ENCODE results near the gene HBE1.
"Not testable (repeated sequence)": the region's sequence is repeated elsewhere in the genome, so short reads cannot be mapped to it uniquely, and the experiment has no call there.

HBE1 gene

GRCh38 chr11:5252192-5252918 is 17.4 kb downstream of the HBE1 start:
- no peak for TF ChIP-seq ZNF274 (IDR thresholded peaks at IDR 0.05; ENCODE audit: low read depth, low read length)
- no peak overlapping the region for H3K4me3 ChIP-seq (ENCODE audit: low read length)

GRCh38 chr11:5251746-5252145 is 18.0 kb downstream of the HBE1 start:
- no peak for TF ChIP-seq ZNF274 (IDR thresholded peaks at IDR 0.05; ENCODE audit: low read depth, low read length)
- H3K4me3 ChIP-seq (ENCODE audit: low read length), result no peak overlapping the region

DNA sequence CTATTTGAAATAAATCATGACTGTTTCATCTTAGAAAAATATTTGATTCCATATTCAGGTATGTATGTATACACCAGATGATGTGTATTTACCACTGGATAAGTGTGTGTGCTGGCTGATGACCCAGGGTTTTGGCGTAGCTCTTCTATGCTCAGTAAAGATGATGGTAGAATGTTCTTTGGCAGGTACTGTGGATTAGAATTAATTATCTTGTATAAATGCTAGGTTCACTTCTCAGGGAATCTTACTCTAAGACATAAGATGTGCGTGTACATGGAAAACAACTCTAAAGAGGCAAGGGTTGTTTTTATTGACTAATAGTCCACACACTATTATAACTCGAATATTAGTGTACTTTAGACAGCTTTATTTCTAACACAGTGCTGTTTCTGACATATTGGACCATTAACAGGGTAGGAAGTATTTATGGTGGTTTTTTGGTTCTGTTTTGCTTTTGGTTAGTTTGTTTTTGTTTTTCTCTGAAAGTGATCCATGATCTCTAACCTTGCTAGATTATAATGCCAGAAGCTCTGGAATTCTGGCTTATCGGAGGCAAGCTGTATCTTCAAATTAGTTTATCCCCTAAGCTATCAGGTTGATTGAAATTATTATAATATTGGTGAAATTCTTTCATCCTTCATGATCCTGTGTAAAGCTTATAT is 19.1 kb downstream of the HBE1 start:
- no peak for TF ChIP-seq ZNF274 (IDR thresholded peaks at IDR 0.05; ENCODE audit: low read depth, low read length)
- H3K4me3 ChIP-seq (ENCODE audit: low read length), result no peak overlapping the region

DNA sequence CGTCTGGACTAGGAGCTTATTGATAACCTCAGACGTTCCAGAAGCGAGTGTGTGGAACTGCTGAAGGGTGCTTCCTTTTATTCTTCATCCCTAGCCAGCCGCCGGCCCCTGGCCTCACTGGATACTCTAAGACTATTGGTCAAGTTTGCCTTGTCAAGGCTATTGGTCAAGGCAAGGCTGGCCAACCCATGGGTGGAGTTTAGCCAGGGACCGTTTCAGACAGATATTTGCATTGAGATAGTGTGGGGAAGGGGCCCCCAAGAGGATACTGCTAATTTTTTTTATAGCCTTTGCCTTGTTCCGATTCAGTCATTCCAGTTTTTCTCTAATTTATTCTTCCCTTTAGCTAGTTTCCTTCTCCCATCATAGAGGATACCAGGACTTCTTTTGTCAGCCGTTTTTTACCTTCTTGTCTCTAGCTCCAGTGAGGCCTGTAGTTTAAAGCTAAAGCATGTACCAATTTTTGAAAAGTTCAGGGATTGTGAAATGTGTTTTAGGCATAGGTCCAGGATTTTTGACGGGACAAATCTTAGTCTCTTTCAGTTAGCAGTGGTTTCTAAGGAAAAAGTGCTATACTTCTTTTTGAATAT is 19.8 kb downstream of the HBE1 start, which contains the start of gene HBG1:
HBG1 (minus strand) TSS at position 51 of the 590 bp plus-strand sequence. CDS start 53 bp downstream, outside the sequence.
- H3K4me3 ChIP-seq (ENCODE audit: low read length), result not testable (repeated sequence)

- not testable (repeated sequence) for H3K4me3 ChIP-seq (ENCODE audit: low read length)
Observed at GRCh38 chr11:5248498-5248897, 21.2 kb downstream of the HBE1 start.

DNA sequence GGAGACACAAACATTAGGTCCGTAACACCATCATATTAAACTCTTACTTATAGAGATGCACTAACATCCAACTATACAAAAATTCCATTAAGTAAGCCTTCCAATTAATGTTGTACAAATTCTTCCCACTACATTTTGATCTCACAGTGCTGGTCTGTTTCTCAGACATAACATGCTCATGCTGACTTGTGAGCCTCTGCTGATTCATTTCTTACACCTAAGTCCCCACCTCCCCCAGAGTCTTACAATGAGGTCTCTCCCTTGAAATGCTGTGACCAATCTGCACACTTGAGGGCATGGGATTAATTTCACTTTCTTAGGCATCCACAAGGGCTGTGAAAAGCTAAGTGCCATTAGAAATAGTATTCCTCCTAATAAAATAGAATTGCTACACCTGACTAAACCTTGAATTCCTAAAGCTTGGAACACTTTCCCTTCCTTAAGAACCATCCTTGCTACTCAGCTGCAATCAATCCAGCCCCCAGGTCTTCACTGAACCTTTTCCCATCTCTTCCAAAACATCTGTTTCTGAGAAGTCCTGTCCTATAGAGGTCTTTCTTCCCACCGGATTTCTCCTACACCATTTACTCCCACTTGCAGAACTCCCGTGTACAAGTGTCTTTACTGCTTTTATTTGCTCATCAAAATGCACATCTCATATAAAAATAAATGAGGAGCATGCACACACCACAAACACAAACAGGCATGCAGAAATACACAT is 22.1 kb downstream of the HBE1 start:
- no peak for TF ChIP-seq ZNF274 (IDR thresholded peaks at IDR 0.05; ENCODE audit: low read depth, low read length)

DNA sequence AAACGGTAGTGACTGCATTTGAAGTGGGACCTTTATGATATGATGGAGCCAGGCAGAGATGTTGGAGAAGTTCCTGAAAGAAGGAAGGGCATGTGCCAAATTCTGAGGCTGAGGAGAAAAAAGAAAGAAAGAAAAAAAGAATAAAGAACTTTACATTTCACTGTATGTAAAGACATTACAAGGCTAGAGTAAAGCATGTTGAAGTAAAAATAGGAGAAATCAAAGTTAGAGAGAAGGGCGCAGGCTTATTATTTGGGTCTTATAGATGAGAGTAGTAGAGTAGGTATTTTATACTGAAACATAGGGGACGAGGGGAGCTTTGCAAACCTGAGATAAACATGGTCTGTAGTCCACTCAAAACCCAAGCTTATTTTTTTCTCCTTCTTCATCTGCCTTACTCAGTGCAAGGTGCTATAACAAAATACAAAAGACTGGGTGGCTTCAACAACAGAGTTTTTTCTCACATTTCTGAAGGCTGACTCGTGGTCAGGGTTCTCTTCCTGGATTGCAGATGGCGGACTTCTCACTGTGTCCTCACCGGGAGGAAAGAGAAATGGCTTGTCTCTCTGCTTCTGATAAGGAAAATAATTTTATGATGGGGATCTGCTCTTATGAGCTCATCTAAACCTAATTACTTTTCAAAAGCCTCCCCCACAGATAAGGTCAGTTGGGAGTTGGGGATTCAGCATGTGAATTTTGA is 22.8 kb downstream of the HBE1 start:
- no peak for TF ChIP-seq ZNF274 (IDR thresholded peaks at IDR 0.05; ENCODE audit: low read depth, low read length)
- H3K4me3 ChIP-seq (ENCODE audit: low read length), result no peak overlapping the region

More for the DNA sequence above, 22.1 kb downstream of the HBE1 start:
- no peak overlapping the region for H3K4me3 ChIP-seq (ENCODE audit: low read length)

GRCh38 chr11:5245155-5245554 is 24.6 kb downstream of the HBE1 start:
- H3K4me3 ChIP-seq (ENCODE audit: low read length), result no peak overlapping the region
- no peak for TF ChIP-seq ZNF274 (IDR thresholded peaks at IDR 0.05; ENCODE audit: low read depth, low read length)

DNA sequence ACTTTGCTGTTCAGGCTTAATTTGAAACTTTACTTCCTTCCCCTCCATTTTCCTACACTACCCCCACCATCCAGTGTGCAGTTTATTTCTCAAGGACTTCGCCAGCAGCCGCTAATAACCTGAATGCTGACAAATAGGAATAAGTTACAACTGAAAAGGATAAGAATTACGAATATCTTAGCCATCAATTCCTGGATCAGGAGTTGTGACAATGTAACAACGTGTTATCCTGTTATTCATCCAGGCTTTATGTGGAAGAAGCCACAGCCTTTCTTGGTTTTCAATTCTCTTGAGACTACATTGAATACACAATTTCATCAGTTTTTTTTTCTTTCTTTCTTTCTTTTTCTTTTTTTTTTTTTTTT is 25.9 kb downstream of the HBE1 start:
- no peak overlapping the region for H3K4me3 ChIP-seq (ENCODE audit: low read length)
- TF ChIP-seq ZNF274 (IDR thresholded peaks at IDR 0.05; ENCODE audit: low read depth, low read length), result no peak

DNA sequence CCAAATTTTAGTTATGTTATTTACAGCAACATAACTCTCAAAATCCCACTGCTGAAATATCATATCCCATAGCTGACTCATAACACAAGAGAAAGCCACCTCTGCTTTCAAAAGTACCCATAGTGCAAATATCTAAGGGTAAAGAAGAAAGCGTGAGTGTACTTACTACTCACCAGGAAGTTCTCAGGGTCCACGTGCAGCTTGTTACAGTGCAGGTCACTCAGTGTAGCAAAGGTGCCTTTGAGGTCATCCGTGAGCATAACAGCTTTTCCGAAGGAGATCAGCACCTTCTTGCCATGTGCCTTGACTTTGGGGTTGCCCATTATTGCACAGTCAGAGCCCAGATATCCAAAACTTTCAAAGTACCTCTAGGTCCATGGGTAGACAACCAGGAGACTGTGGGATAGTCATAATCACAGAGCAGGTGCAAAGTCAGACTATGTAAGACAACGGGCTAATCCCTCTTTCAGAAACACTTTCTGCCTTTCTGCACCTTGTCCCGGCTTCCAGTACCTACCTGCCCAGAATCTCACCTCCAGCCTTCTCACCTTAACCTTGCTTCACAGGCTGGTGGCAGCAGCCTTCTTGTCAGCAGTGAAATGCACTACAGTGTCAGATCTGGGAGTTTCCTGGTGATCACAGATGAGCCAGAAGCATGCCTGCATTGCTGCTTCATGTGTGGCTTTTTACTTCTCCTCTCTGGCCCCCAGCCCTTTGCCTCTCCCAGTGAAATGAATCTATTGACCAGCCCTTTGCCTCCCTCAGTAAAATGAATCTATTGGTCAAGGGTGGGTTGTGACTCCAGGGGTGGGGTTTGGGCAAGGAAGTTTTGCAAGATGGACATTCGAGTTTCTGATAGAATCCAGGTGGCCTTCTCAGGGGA is 26.6 kb downstream of the HBE1 start:
- H3K4me3 ChIP-seq (ENCODE audit: low read length), result no peak overlapping the region
- no peak for TF ChIP-seq ZNF274 (IDR thresholded peaks at IDR 0.05; ENCODE audit: low read depth, low read length)

GRCh38 chr11:5242208-5242607 is 27.5 kb downstream of the HBE1 start:
- H3K4me3 ChIP-seq (ENCODE audit: low read length), result no peak overlapping the region
- no peak for TF ChIP-seq ZNF274 (IDR thresholded peaks at IDR 0.05; ENCODE audit: low read depth, low read length)

- H3K4me3 ChIP-seq (ENCODE audit: low read length), result no peak overlapping the region
- TF ChIP-seq ZNF274 (IDR thresholded peaks at IDR 0.05; ENCODE audit: low read depth, low read length), result no peak
Observed at GRCh38 chr11:5241458-5241857, 28.3 kb downstream of the HBE1 start.

DNA sequence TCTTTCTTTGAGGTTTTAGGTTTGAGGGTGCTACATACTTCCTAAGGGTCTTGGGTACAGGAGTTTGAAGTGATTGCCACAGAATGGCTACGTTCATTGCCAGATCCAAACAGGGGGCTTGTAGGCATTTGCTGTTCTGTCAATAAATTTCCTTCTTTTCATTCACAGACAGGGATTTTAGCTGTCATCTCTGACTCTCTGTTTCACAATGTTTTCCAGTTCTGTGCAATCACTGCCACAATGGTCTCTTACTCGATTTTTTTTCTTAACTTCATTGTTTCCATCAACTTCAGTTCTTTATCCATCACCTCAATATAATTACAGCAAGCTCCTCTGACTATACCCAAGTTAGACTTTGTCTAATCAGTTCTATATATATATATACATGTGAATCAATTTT is 29.3 kb downstream of the HBE1 start:
- no peak overlapping the region for H3K4me3 ChIP-seq (ENCODE audit: low read length)
- no peak for TF ChIP-seq ZNF274 (IDR thresholded peaks at IDR 0.05; ENCODE audit: low read depth, low read length)

All from GM08714 (cell line).